B cell (primary cell): Measurements from ENCODE around the gene ZP1.

Experiments
- EZH2 ChIP-seq: IDR thresholded peaks from 2 replicates; pipeline ENCODE4 v1.6.1; 2012; ENCODE audit warnings: borderline replicate concordance, low read depth, mild to moderate bottlenecking, moderate library complexity, low read length; ENCODE audit not compliant: insufficient read depth, poor library complexity, severe bottlenecking
- TF ChIP-seq, protein P1 (sequence below): fragments of 200-600 bp; IDR thresholded peaks from one replicate; pipeline ENCODE4 v1.8.0; 2022; ENCODE audit warnings: antibody characterized with exemption, mild to moderate bottlenecking

DNA sequence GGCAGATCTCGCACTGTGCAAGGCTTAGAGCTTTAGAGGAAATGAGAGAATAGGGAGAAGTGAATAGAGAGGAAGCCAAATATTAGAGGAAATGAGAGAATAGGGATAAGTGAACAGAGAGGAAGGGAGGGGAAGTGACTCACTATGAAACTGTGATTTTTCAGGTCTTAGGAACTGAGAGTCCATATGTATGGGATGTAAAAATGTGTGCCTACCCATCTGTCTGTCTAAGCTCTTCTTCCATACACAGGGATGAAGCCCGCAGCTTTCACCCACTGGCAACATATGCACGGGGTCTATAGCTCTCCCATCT, 31.9 kb upstream of the ZP1 start:
- TF ChIP-seq, protein P1, sequence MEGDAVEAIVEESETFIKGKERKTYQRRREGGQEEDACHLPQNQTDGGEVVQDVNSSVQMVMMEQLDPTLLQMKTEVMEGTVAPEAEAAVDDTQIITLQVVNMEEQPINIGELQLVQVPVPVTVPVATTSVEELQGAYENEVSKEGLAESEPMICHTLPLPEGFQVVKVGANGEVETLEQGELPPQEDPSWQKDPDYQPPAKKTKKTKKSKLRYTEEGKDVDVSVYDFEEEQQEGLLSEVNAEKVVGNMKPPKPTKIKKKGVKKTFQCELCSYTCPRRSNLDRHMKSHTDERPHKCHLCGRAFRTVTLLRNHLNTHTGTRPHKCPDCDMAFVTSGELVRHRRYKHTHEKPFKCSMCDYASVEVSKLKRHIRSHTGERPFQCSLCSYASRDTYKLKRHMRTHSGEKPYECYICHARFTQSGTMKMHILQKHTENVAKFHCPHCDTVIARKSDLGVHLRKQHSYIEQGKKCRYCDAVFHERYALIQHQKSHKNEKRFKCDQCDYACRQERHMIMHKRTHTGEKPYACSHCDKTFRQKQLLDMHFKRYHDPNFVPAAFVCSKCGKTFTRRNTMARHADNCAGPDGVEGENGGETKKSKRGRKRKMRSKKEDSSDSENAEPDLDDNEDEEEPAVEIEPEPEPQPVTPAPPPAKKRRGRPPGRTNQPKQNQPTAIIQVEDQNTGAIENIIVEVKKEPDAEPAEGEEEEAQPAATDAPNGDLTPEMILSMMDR = no peak
- TF ChIP-seq EZH2 = no peak
